ENCODE results near the gene MMP20. TPM values are rescaled to one million over a fixed set of nuclear protein-coding genes. Genes with fewer than 3 reads are reported as not detected.

Gene MMP20
- total and polyA plus RNA-seq, 11 donors, result not detected

GRCh38 chr11:102596578-102596977, 28.6 kb downstream of the MMP20 start:
- peaks cover 0 to 14% (median 0%) of the 10 kb centered on the region in 12 donors for H3K4me1 ChIP-seq
- ATAC-seq (no peak), DNase-seq (no peak)
- no peaks in the 10 kb centered on the region for H3K9me3 ChIP-seq
- no peak overlapping the region for H3K27ac ChIP-seq
- intact Hi-C loops (cut with DNase I), result no loop called here
- H3K36me3 ChIP-seq, result no peaks in the 10 kb centered on the region
- no peak for TF ChIP-seq CTCF (IDR thresholded peaks at IDR 0.05)
- no peak for TF ChIP-seq POLR2A (IDR thresholded peaks at IDR 0.05)
- H3K4me3 ChIP-seq, result no peak overlapping the region
- no peaks in the 10 kb centered on the region for H3K27me3 ChIP-seq
- WGBS, 4 donors, result 80 to 88% (median 83%) methylated on average over 6 of the region's 6 CpGs

- Histone ChIP-seq H3K4me1 (peaks cover 0 to 9% (median 0%) of the 10 kb centered on the region in 12 donors), H3K36me3 (no peaks in the 10 kb centered on the region), H3K27ac (no peak overlapping the region), H3K4me3 (no peak overlapping the region), H3K27me3 (no peaks in the 10 kb centered on the region), H3K9me3 (peaks cover 0 to 10% (median 0%) of the 10 kb centered on the region in 12 donors)
- ATAC-seq, result no peak
- TF ChIP-seq CTCF (IDR thresholded peaks at IDR 0.05), result peak in 7 of 12 donors; percentile 7 to 39 (median 32)
- TF ChIP-seq POLR2A (IDR thresholded peaks at IDR 0.05), result no peak
- 75 to 80% (median 79%) methylated on average over 11 of the region's 11 CpGs for WGBS, 4 donors
- no peak for DNase-seq
- intact Hi-C loops (cut with DNase I), result no loop called here
These were observed 32.2 kb downstream of the MMP20 start for GRCh38 chr11:102592634-102593581.

GRCh38 chr11:102592131-102592530, 33.0 kb downstream of the MMP20 start:
- DNase-seq, result no peak
- Histone ChIP-seq H3K4me1 (peaks cover 0 to 9% (median 0%) of the 10 kb centered on the region in 12 donors), H3K4me3 (no peak overlapping the region), H3K9me3 (peaks cover 0 to 17% (median 0%) of the 10 kb centered on the region in 12 donors), H3K27me3 (no peaks in the 10 kb centered on the region), H3K27ac (no peak overlapping the region), H3K36me3 (no peaks in the 10 kb centered on the region)
- TF ChIP-seq CTCF (IDR thresholded peaks at IDR 0.05), result no peak
- TF ChIP-seq POLR2A (IDR thresholded peaks at IDR 0.05), result no peak
- intact Hi-C loops (cut with DNase I), result no loop called here
- no peak for ATAC-seq
- WGBS, 4 donors, result 87 to 93% (median 88%) methylated on average over 1 of the region's 1 CpG

- Histone ChIP-seq H3K4me3 (no peak overlapping the region), H3K4me1 (peaks cover 0 to 9% (median 0%) of the 10 kb centered on the region in 12 donors), H3K36me3 (no peaks in the 10 kb centered on the region), H3K27ac (no peak overlapping the region), H3K9me3 (peaks cover 0 to 25% (median 0%) of the 10 kb centered on the region in 12 donors), H3K27me3 (no peaks in the 10 kb centered on the region)
- intact Hi-C loops (cut with DNase I), result no loop called here
- ATAC-seq (no peak), DNase-seq (no peak)
- no peak for TF ChIP-seq POLR2A (IDR thresholded peaks at IDR 0.05)
- TF ChIP-seq CTCF (IDR thresholded peaks at IDR 0.05), result no peak
- 81 to 86% (median 83%) methylated on average over 5 of the region's 5 CpGs for WGBS, 4 donors
These were observed 33.9 kb downstream of the MMP20 start for GRCh38 chr11:102591160-102591718.

Data from heart left ventricle (tissue), 16 donors.